Panc1 (cell line): Measurements from ENCODE around the gene EBLN1. TPM values are rescaled to one million over a fixed set of nuclear protein-coding genes. Genes with fewer than 3 reads are reported as not detected.
A peak's percentile ranks its signal among the peaks of the same experiment; 100 is the strongest.

Experiments
- ATAC-seq: fragments of 200-7000 bp; cut with Tn5 transposase; 2 replicates; pipeline ENCODE4 v1.9.1; 2020; ENCODE audit warnings: mild to moderate bottlenecking, moderate library complexity
- BruUV-seq: library from RNA; stranded (reverse); fragments of 400-500 nt; replicated peaks from 2 replicates; lab custom pipeline; 2021; lab: Mats Ljungman, UMichigan
- CTCF ChIA-PET: fragments of 300-600 bp; sonication (Branson Sonifier 250); formaldehyde crosslinking; loops from one replicate; lab custom pipeline; 2022; ENCODE audit warnings: antibody characterized with exemption; lab: Charles Lee
- POLR2A ChIA-PET: fragments of 300-600 bp; sonication (Branson Sonifier 250); formaldehyde crosslinking; loops from one replicate; lab custom pipeline; 2022; ENCODE audit warnings: antibody characterized with exemption; lab: Charles Lee
- DNase-seq: peaks from one replicate; pipeline ENCODE4 v3.0.0-alpha.2; 2010; ENCODE audit warnings: low read depth, low spot score
- H3K27ac ChIP-seq: 2 replicates; pipeline ENCODE4 v1.5.1; 2011; ENCODE audit warnings: mild to moderate bottlenecking, low read length, inconsistent platforms
- H3K27me3 ChIP-seq: fragments of 200-500 bp; sonication (Bioruptor generic); 2 replicates; pipeline ENCODE4 v1.6.0; 2014; ENCODE audit warnings: low read length, inconsistent platforms; ENCODE audit not compliant: control insufficient read depth, insufficient read depth
- H3K36me3 ChIP-seq: fragments of 200-500 bp; sonication (Bioruptor generic); 2 replicates; pipeline ENCODE4 v1.5.1; 2014; ENCODE audit warnings: inconsistent platforms, mild to moderate bottlenecking, low read length, moderate library complexity; ENCODE audit not compliant: control insufficient read depth, insufficient read depth
- H3K4me1 ChIP-seq: 2 replicates; pipeline ENCODE4 v1.5.1; 2011; ENCODE audit warnings: inconsistent platforms, mild to moderate bottlenecking, low read length, moderate library complexity; ENCODE audit not compliant: control insufficient read depth, insufficient read depth
- H3K4me3 ChIP-seq, 2 experiments: 2 replicates each; pipeline ENCODE4 v1.5.1; 2011 to 2012; ENCODE audit warnings: low read depth in 2 of 2, low read length in 2 of 2, mild to moderate bottlenecking in 2 of 2, inconsistent platforms in 1 of 2, moderate library complexity in 1 of 2
- H3K9me3 ChIP-seq: fragments of 200-500 bp; sonication (Bioruptor generic); 2 replicates; pipeline ENCODE4 v1.5.1; 2014; ENCODE audit warnings: low read depth, mild to moderate bottlenecking, inconsistent platforms, low read length, moderate library complexity; ENCODE audit not compliant: control insufficient read depth, insufficient read depth
- CTCF ChIP-seq: fragments of 450-650 bp; IDR thresholded peaks from 2 replicates; pipeline ENCODE4 v1.5.1; 2017; ENCODE audit warnings: mild to moderate bottlenecking
- POLR2AphosphoS5 ChIP-seq: IDR thresholded peaks from 2 replicates; pipeline ENCODE4 v1.6.1; 2012; ENCODE audit warnings: mild to moderate bottlenecking, low read depth, low read length, moderate library complexity
- REST ChIP-seq, 2 experiments: IDR thresholded peaks; 2 replicates each; pipeline ENCODE4 v1.6.1; 2011 to 2012; ENCODE audit warnings: low read depth in 2 of 2, control low read depth in 1 of 2, low read length in 1 of 2, mild to moderate bottlenecking in 1 of 2, moderate library complexity in 1 of 2; ENCODE audit not compliant: insufficient read depth in 1 of 2
- SIN3A ChIP-seq: IDR thresholded peaks from 2 replicates; pipeline ENCODE4 v1.6.1; 2012; ENCODE audit warnings: low read depth, mild to moderate bottlenecking, low read length, moderate library complexity, borderline replicate concordance; ENCODE audit not compliant: insufficient read depth
- TCF7L2 ChIP-seq: IDR thresholded peaks from 2 replicates; pipeline ENCODE4 v1.6.1; 2011; ENCODE audit warnings: mild to moderate bottlenecking, low read depth, low read length, inconsistent platforms
- in situ Hi-C: cut with HindIII; loops from 2 replicates; pipeline ENCODE4 v1.10.0; 2016; ENCODE audit warnings: low sequenced_read_pairs, low pct_unique_long_range_greater_than_20kb
- intact Hi-C: fragments of 100-400 bp; cut with micrococcal nuclease; formaldehyde crosslinking; loops from one replicate; pipeline ENCODE4 v1.10.0; 2022; ENCODE audit not compliant: unreplicated experiment
- total RNA-seq: library from RNA; stranded (reverse); gene quantifications from one replicate; pipeline ENCODE4 v1.2.1, GENCODE V29; 2021; ENCODE audit not compliant: unreplicated experiment

The EBLN1 gene
- total RNA-seq, 1 experiment from 2014 or later: not detected

GRCh38 chr10:22243321-22243720, 25.5 kb upstream of the EBLN1 start:
- no peaks in the 10 kb centered on the region for H3K4me1 ChIP-seq
- in situ Hi-C loops (no loop called here), intact Hi-C loops (no loop called here)
- no peaks in the 10 kb centered on the region for H3K9me3 ChIP-seq
- DNase-seq: no peak
- BruUV-seq: no TSS peak
- H3K27me3 ChIP-seq: no peaks in the 10 kb centered on the region
- ChIA-PET POLR2A (no interaction called here), CTCF (no interaction called here)
- H3K36me3 ChIP-seq: no peaks in the 10 kb centered on the region
- TF ChIP-seq POLR2AphosphoS5 (no peak), REST (IDR thresholded peaks at IDR 0.05; ENCODE audit: insufficient read depth in 1 of 2, low read depth in 2 of 2, low read length in 1 of 2) (no peak), TCF7L2 (no peak), CTCF (no peak), SIN3A (no peak)
- no peak overlapping the region for H3K4me3 ChIP-seq
- ATAC-seq: no peak
- no peak overlapping the region for H3K27ac ChIP-seq

- no peaks in the 10 kb centered on the region for H3K4me1 ChIP-seq
- H3K36me3 ChIP-seq: no peaks in the 10 kb centered on the region
- H3K9me3 ChIP-seq: no peaks in the 10 kb centered on the region
- intact Hi-C loops: no loop called here
- BruUV-seq: no TSS peak
- no peak overlapping the region for H3K4me3 ChIP-seq
- H3K27ac ChIP-seq: no peak overlapping the region
- ATAC-seq (no peak), DNase-seq (no peak)
- H3K27me3 ChIP-seq: no peaks in the 10 kb centered on the region
- ChIA-PET CTCF (no interaction called here), POLR2A (interaction anchor here (0.6 kb wide), 1 partner anchor 39 kb away, joined by 8 read pairs; no protein-coding TSS in a partner anchor)
- no peak for TF ChIP-seq POLR2AphosphoS5
- in situ Hi-C loops: no loop called here
These were observed 13.4 kb upstream of the EBLN1 start for GRCh38 chr10:22231260-22231659.

- TF ChIP-seq TCF7L2: no peak
- 0 out of 2 replicates have a peak, but pooled peaks have one; percentile 33 for TF ChIP-seq SIN3A
- TF ChIP-seq CTCF: no peak
- no peak for TF ChIP-seq POLR2AphosphoS5
- no peak for TF ChIP-seq REST (IDR thresholded peaks at IDR 0.05; ENCODE audit: insufficient read depth in 1 of 2, low read depth in 2 of 2, low read length in 1 of 2)
- Histone ChIP-seq H3K4me1 (no peaks in the 10 kb centered on the region), H3K9me3 (no peaks in the 10 kb centered on the region), H3K27me3 (no peaks in the 10 kb centered on the region), H3K4me3 (peak overlapping the region; percentile 66 to 76), H3K27ac (peak overlapping the region; percentile 57; the same call in 1 of the 2 replicates), H3K36me3 (no peaks in the 10 kb centered on the region)
- ChIA-PET POLR2A (no interaction called here), CTCF (no interaction called here)
- no peak for DNase-seq
- BruUV-seq: no TSS peak
- ATAC-seq: peak; percentile 75
- in situ Hi-C loops (no loop called here), intact Hi-C loops (no loop called here)
These were observed 12.5 kb upstream of the EBLN1 start for GRCh38 chr10:22230158-22230833.
